GM23248 (cell line): ENCODE results near the gene C11orf52.

Source experiments
- EZH2 ChIP-seq: fragments of 200-600 bp; sonication (generic); IDR thresholded peaks from 2 replicates; pipeline ENCODE4 v1.6.1; 2018; ENCODE audit warnings: antibody characterized with exemption, mild to moderate bottlenecking; ENCODE audit not compliant: insufficient read depth, poor library complexity, severe bottlenecking
- EZH2phosphoT487 ChIP-seq: fragments of 200-600 bp; sonication (generic); IDR thresholded peaks from 2 replicates; pipeline ENCODE4 v1.6.1; 2018; ENCODE audit warnings: antibody characterized with exemption, moderate library complexity, mild to moderate bottlenecking, low read depth; ENCODE audit not compliant: insufficient read depth

GRCh38 chr11:111913997-111914396 is 4.7 kb upstream of the C11orf52 start:
- no peak for TF ChIP-seq EZH2
- TF ChIP-seq EZH2phosphoT487, result no peak
